HAP-1 (cell line): ENCODE measurements around the gene SH2B3.
"Not testable (repeated sequence)": the region's sequence is repeated elsewhere in the genome, so short reads cannot be mapped to it uniquely, and the experiment has no call there.

ENCODE experiments used
- DNase-seq, 2 experiments: peaks; one replicate each; pipeline ENCODE4 v3.0.0-alpha.2; 2016 to 2020; ENCODE audit warnings: low spot score in 2 of 2
- H3K27me3 ChIP-seq: fragments of 250-450 bp; sonication (Bioruptor Pico); 2 replicates; pipeline ENCODE4 v1.5.1; 2020; ENCODE audit warnings: low read depth, mild to moderate bottlenecking, moderate library complexity
- H3K36me3 ChIP-seq: fragments of 250-450 bp; sonication (Bioruptor Pico); replicated peaks from 2 replicates; pipeline ENCODE4 v1.5.1; 2020; ENCODE audit warnings: mild to moderate bottlenecking
- H3K4me1 ChIP-seq: fragments of 250-450 bp; sonication (Bioruptor Pico); 2 replicates; pipeline ENCODE4 v1.5.1; 2020; ENCODE audit warnings: mild to moderate bottlenecking
- H3K4me3 ChIP-seq: fragments of 250-450 bp; sonication (Bioruptor Pico); 2 replicates; pipeline ENCODE4 v1.5.1; 2020; ENCODE audit warnings: mild to moderate bottlenecking, moderate library complexity
- H3K9me3 ChIP-seq: fragments of 250-450 bp; sonication (Bioruptor Pico); 2 replicates; pipeline ENCODE4 v1.5.1; 2020; ENCODE audit warnings: mild to moderate bottlenecking, moderate library complexity
- in situ Hi-C: fragments of 300-500 bp; cut with MboI; formaldehyde crosslinking; loops from 3 replicates; pipeline ENCODE4 v1.14.3; 2020; ENCODE audit warnings: low sequenced_read_pairs, inconsistent platforms, mixed read lengths

Gene SH2B3

DNA sequence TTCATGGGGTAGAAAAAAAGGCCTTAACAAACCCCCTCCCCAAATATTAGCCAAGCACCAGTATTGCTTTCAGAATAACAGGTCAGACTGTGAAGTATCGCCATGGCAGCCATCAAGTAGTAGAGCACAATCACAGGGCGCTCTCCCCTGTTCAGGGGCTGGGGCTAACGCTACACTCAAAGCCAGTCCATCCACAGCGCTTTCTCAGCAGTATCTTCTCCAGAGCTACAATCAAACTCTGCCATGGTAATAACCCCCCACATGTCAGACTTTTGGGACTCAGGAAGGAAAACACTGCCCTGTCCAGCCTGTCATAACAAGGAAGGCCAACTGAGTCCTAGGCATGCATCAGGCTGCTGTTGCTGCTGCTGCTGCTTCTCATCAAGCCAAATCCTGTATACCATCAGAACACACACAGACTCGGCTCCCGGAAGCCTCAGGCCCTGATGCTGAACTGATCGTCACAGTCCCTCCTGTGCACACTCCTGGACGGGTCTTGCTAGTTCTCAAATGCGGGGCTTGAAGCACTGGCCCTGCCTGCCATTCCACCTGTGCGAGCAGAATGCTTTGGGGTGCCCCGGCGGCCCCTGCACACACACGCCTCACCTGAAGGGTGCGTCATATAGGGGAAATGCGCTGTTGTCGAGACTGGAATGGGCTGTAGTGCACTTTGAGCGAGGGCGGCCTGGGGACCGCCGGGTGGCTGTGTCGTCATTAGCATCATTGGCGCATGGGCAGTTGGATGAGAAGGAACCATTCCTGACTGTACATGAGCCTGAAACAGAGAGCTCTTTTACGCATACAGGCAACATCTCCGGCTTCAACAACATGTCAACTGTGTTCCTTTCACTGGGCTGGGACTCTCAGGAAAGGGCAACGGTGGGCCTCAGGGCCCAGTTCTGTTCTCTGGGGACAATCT, 47.6 kb downstream of the SH2B3 start:
- Histone ChIP-seq H3K27me3 (no peaks in the 10 kb centered on the region), H3K36me3 (peaks cover 76% of the 10 kb centered on the region), H3K4me3 (no peak overlapping the region), H3K4me1 (no peaks in the 10 kb centered on the region), H3K9me3 (no peaks in the 10 kb centered on the region)
- in situ Hi-C loops, result loop anchor here (5.0 kb wide), 1 partner anchor 56 kb away; no protein-coding TSS in a partner anchor
- DNase-seq, result no peak

GRCh38 chr12:111454311-111454710, 48.6 kb downstream of the SH2B3 start:
- in situ Hi-C loops, result loop anchor here (5.0 kb wide), 1 partner anchor 57 kb away; no protein-coding TSS in a partner anchor
- Histone ChIP-seq H3K4me3 (no peak overlapping the region), H3K36me3 (peaks cover 66% of the 10 kb centered on the region), H3K9me3 (no peaks in the 10 kb centered on the region), H3K27me3 (no peaks in the 10 kb centered on the region), H3K4me1 (no peaks in the 10 kb centered on the region)
- no peak for DNase-seq

DNA sequence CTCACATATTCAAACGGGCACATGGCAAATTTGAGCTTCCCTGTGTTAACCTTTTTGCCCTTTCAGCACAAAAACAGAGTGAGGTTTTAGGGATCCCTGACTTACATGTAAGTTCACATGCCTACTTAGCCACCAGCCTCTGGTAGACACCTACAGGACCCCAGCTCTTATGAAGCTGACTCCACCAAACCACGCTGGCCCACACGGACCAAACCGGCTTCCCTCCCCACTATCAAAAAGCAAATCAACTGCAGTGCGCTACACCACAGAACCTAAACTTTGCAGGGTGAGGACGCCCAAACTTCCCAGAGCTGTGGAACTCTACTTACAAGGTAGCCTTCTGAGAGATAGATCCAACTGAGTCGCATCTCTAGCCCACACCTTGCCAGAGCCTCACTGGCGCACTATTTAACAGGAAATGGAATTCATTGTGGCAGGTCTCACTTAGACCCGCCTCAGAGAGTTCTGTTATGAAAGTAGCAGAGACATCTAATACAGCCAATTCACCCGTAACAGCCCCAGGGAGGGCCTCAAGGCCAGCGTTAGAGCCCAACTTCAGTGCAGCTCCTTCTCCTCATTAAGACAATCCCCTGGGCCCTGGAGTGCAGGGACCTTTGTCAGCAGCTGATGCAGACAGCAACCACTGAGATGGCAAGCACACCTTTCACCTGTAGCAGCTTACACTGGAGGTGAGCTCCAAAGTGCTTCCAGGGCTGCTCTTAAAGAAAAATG, 49.2 kb downstream of the SH2B3 start:
- H3K4me3 ChIP-seq, result no peak overlapping the region
- H3K9me3 ChIP-seq, result no peaks in the 10 kb centered on the region
- no peaks in the 10 kb centered on the region for H3K4me1 ChIP-seq
- in situ Hi-C loops, result loop anchor here (5.0 kb wide), 1 partner anchor 58 kb away; no protein-coding TSS in a partner anchor
- H3K27me3 ChIP-seq, result no peaks in the 10 kb centered on the region
- peaks cover 64% of the 10 kb centered on the region for H3K36me3 ChIP-seq
- no peak for DNase-seq

DNA sequence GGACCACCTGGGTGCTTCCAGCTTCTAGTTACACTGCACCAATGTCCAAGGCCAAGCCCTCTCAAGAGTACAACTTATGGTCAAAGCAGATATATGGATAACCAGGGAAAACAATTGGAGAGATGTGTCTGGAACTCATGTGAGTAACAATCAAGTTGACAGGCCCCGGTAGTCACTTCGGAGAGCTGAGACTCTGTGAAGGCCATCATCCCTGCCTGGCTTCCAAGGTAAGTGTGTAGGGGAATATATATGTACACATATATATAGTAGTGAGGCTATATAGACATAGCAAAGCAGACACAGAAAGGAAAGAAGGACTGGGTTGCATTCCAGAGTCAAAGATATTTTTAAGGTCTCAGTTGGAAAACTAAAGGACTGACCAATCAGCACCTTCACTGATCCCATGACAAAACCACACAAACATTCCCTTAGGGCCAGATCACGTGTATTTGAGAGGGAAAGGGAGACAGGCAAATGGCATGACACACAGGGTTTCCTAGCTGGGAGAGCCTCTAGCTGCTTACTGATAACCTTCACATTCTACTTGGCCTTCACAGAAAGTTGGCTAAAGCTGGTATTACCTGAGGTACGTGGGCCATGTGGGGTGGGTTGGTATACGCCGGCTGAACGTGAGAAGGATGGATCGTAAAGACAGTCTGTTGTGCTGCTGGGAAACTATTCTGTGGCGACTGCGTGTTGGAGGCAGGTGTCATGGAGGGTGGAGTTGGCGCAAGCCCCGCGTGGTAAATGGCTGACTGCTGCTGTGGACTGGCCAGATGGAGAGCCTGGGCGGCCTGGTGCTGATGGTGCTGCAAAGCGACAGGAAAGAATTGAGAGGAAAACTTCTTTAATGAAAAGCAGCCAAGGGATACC, 50.0 kb downstream of the SH2B3 start:
- Histone ChIP-seq H3K36me3 (peaks cover 56% of the 10 kb centered on the region), H3K4me1 (no peaks in the 10 kb centered on the region), H3K9me3 (no peaks in the 10 kb centered on the region), H3K27me3 (no peaks in the 10 kb centered on the region), H3K4me3 (no peak overlapping the region)
- no peak for DNase-seq
- in situ Hi-C loops, result no loop called here

GRCh38 chr12:111457071-111457470, 51.3 kb downstream of the SH2B3 start:
- Histone ChIP-seq H3K27me3 (no peaks in the 10 kb centered on the region), H3K9me3 (no peaks in the 10 kb centered on the region), H3K36me3 (peaks cover 42% of the 10 kb centered on the region), H3K4me1 (no peaks in the 10 kb centered on the region), H3K4me3 (no peak overlapping the region)
- in situ Hi-C loops, result no loop called here
- no peak for DNase-seq

- Histone ChIP-seq H3K4me3 (no peak overlapping the region), H3K9me3 (no peaks in the 10 kb centered on the region), H3K4me1 (no peaks in the 10 kb centered on the region), H3K27me3 (no peaks in the 10 kb centered on the region), H3K36me3 (peaks cover 37% of the 10 kb centered on the region)
- DNase-seq, result no peak
- in situ Hi-C loops, result no loop called here
These were observed 51.9 kb downstream of the SH2B3 start for GRCh38 chr12:111457577-111457976.

- DNase-seq, result no peak
- Histone ChIP-seq H3K27me3 (no peaks in the 10 kb centered on the region), H3K4me3 (no peak overlapping the region), H3K9me3 (no peaks in the 10 kb centered on the region), H3K4me1 (no peaks in the 10 kb centered on the region), H3K36me3 (peaks cover 30% of the 10 kb centered on the region)
- in situ Hi-C loops, result no loop called here
These were observed 52.9 kb downstream of the SH2B3 start for GRCh38 chr12:111458546-111459172.

DNA sequence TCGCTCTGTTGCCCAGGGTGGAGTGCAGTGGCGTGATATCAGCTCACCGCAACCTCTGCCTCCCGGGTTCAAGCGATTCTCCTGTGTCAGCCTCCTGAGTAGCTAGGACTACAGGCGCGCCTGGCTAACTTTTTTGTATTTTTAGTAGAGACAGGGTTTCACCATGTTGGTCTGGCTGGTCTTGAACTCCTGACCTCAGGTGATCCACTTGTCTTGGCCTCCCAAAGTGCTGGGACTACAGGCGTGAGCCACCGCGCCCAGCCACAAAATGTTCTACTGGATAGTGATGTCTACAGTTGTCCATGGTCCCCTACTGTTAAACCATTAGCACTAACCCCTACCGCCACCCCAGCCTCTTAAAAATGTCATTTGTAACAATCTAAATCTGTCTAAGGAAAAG, 54.4 kb downstream of the SH2B3 start:
- H3K9me3 ChIP-seq, H3K27me3 ChIP-seq, DNase-seq, in situ Hi-C loops, H3K4me1 ChIP-seq, H3K4me3 ChIP-seq: not testable (repeated sequence)
- H3K36me3 ChIP-seq, result peaks cover 19% of the 10 kb centered on the region

GRCh38 chr12:111462210-111462769, 56.6 kb downstream of the SH2B3 start:
- Histone ChIP-seq H3K9me3 (no peaks in the 10 kb centered on the region), H3K4me3 (no peak overlapping the region), H3K36me3 (peaks cover 2% of the 10 kb centered on the region), H3K4me1 (no peaks in the 10 kb centered on the region), H3K27me3 (no peaks in the 10 kb centered on the region)
- DNase-seq, result no peak
- in situ Hi-C loops, result no loop called here

DNA sequence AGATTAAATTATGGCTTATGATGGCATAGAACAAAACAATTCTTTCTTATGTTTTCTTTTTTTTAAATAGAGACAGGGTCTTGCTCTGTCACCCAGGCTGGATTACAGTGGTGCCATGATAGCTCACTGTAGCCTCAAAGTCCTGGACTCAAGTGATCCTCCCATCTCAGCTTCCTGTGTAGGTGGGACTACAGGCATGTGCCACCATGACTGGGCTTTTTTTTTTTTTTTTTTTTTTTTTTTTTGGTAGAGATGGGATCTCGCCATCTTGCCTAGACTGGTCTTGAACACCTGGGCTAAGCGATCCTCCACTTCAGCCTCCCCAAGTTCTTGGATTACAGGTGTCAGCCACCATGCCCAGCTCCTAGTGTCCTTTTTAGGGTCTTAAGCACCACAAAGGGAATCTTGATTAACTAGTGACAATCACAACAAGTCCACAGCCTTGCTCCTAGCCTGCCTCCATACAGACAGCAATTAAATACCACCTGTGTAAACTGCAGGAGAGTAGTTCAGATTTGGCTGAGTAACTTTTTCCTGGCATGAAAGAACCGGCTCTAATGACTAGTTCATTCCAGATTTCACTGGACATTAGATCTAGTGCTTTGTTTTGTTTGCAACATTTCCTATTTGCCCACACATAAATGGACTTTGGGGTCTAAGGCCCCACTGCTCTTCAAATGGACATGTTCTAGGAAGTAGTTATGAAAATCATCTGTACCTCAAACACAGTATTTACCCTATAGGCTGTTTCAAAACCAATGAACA, 61.6 kb downstream of the SH2B3 start:
- Histone ChIP-seq H3K4me3 (no peak overlapping the region), H3K27me3 (no peaks in the 10 kb centered on the region), H3K36me3 (peaks cover 36% of the 10 kb centered on the region), H3K9me3 (no peaks in the 10 kb centered on the region), H3K4me1 (no peaks in the 10 kb centered on the region)
- DNase-seq, result no peak
- in situ Hi-C loops, result no loop called here

- in situ Hi-C loops, result no loop called here
- H3K36me3 ChIP-seq, result peaks cover 42% of the 10 kb centered on the region
- H3K27me3 ChIP-seq, result no peaks in the 10 kb centered on the region
- H3K4me1 ChIP-seq, result no peaks in the 10 kb centered on the region
- no peak overlapping the region for H3K4me3 ChIP-seq
- DNase-seq, result no peak
- no peaks in the 10 kb centered on the region for H3K9me3 ChIP-seq
These were observed 62.1 kb downstream of the SH2B3 start for GRCh38 chr12:111467857-111468241.

- in situ Hi-C loops, result no loop called here
- Histone ChIP-seq H3K4me3 (no peak overlapping the region), H3K36me3 (peaks cover 42% of the 10 kb centered on the region), H3K4me1 (no peaks in the 10 kb centered on the region), H3K9me3 (no peaks in the 10 kb centered on the region), H3K27me3 (no peaks in the 10 kb centered on the region)
- no peak for DNase-seq
These were observed 63.7 kb downstream of the SH2B3 start for GRCh38 chr12:111469401-111469800.
